Stimulated activated CD8-positive, alpha-beta memory T cell treated with anti-CD3 and anti-CD28 coated beads, Interleukin-2, amount 100 ng/mL, for 48 hours (primary cell): ENCODE measurements around the gene MAN2B2.

Experiments
- DNase-seq, 2 donors: peaks; one replicate each; pipeline ENCODE4 v3.0.0-alpha.2; 2020; ENCODE audit warnings: low read depth in 2 of 2

The MAN2B2 gene

DNA sequence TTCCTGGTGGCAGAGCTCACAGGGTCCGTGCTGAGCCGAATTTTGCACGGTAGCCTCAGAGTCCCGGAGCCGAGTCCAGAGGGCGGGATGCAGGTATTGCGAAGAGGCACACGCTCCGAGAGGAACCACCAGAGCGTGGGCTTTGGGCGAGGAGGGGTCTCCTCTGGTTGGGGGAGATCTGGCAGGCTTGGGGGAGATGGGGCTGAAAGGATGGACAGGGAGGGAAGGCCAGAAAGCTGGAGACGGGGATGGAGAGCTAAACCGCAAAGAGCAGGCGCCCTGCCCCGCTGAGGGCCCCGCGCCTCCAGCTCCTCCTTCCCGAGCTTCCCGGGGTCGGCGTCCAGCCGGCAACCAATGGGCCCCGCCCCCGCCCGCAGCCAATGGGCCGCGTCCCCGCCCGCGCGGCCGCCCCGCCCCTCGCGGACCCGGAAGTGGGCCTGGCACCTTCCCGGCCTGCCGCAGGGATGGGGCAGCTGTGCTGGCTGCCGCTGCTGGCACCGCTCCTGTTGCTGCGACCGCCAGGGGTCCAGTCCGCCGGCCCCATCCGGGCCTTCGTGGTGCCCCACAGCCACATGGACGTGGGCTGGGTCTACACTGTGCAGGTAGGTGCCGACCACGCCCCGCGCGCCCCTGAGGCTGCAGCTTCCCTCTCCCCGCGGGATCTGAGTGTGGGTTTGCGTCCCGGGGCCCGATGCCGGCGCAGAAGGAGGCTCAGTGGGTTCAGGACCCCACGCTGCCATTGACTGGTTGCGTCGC is at the start of gene MAN2B2:
TSS of gene MAN2B2 (plus strand) at position 443 of the 756 bp plus-strand sequence. CDS start at position 465, 22 bp downstream.
- DNase-seq: peak; percentile 82 to 86

DNA sequence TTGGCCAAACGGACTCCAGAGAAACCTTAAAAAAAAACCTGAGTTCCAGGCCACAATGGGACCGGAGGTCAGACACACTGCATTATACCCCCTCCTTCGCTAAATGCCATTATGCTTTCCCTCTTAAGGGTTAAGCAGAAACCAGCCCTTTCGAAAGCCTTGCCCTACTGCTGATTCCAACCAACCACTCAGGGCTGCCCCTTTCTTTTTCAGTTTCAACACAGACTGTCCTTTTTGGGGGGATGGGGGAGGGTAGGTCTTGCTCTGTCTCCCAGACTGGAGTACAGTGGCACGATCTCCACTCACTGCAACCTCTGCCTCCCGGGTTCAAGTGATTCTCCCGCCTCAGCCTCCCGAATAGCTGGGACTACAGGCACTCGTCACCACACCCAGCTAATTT is 49.5 kb upstream of the MAN2B2 start:
- DNase-seq: no peak

DNA sequence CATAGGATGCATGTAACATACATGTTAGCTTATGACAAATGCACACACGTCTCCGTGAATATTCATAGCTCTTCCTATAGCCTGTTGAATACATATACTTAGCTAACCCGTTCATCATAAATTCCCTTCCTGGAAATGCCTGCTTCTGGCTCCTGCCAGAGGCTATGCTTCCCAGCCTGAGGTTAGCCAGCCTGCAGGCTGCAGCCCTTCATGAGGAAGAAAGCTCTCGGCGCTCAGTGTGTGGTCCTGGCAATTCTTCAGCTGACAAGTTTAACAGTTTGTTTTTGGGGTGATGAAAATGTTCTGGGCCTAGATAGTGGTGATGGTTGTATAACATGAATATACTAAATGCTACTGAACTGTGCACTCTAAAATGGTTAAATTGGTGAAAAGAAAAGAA is 48.8 kb upstream of the MAN2B2 start:
- no peak for DNase-seq

DNA sequence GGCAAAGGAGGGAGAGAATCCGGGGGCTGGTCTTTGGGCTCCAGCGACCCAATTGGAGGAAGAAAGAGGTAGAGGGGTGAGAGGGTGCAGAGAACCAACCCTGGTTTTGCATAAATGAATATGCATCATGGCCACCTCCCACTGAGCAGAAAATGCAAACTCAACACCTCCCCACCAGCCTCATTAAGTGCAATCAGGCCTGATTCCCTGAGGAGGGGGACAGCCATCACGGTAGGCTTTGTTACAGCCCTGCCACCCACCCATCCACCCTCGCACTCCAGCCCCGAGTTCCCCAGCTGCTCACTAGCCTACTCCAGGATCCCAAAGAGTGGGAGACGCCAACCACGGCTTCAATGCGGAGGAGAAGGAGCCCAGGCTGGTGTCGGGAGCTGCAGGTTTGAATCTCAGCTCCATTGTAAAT is 48.3 kb upstream of the MAN2B2 start:
- no peak for DNase-seq

DNA sequence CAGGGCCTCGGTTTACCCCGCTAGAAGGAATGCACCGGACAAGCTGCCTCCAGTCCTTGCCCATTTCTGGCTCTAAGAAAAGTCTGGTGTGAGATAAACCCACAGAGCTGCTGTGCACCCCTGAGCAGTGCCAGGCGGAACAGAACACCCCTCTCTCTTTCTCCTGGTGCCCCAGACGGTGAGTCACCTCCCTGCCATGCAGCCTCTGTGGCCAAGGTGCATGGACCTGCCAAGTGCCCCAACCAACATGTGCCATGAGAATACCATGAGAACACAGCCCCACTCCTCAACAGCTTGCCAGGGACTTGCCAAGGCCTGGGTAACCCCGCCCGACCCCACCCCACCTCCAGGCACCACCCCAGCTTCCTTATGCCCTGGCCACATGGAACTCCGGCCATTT is 47.7 kb upstream of the MAN2B2 start:
- DNase-seq: no peak

DNA sequence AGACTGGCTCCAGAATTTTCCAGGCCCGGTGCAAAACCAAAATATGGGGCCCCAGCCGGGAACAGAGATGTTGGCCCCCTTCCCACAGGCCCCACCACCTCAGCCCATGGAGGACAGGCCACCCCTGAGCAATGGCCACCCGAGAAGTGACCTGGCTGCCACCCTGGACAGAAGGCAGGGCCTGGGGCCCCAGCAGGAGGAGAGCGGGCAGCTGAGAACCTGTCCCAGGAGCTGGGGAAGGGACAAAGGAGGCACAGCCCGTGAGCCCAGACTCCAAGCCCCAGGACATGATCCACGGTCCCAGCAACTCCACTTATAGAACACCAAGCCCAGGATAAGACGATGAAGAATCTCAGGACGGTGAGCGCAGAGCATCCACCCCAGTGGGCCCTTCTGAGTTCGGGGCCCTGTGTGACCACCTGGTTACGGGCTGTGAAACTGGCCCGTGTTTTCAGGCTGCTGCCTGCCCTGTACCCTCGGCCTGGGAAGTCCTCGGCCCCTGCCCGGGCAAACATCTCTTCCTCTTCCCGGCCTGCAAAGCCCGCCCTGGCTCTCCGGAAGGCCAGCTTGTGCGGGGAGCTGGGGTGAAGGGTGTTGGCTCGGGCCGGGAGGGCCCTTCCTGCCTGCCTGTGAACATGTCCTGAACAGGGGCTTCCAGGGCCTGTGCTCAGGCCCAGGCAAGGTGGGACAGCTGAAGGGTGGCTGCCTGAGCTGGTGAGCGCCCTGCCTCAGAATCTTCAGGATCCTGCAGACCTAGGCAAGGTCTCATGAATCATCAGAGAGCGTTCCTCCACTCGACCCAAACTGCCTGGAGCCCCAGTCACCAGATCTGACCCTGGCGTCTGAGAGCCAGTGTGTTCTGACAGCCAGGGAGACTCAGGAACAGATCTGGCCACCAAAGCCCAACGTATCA is 47.0 kb upstream of the MAN2B2 start:
- no peak for DNase-seq

DNA sequence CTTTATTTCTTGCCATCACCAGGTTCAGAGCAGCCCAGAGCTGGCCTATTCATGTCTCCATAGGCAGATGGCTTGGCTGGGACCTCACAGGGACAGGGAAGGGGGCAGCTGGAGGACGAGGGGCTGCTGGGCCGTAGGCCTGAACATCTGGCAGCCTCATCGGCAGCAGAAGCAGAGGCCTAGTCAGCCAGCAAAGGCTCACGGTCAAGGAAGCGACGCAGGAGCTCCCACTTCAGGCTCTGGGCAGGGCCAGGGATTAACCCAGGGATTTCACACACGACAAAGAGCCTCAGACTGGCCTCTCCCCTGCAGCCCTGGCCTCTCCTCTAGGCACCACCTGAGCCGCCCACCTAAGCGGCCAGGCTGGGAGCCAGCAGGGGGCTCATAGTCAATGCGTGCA is 46.0 kb upstream of the MAN2B2 start:
- DNase-seq: no peak

DNA sequence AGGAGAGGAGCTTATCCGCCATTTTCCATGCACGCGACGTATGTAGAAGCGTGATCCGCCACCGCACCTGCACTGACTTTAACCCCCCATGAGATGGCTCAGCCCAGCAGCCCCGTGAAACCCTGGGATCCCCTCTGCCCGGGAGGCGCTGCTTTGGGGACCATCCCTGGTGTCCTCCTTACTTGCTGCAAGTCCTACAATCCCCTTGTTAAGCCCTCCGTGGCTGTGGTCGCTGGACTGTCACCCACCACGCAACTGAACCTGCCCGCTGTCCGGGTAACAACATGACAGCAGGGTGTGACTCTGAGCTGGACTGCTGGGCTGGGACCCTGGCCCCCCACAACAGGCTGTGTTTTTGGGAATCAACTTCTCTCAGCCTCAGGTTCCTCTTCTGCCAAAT is 44.7 kb upstream of the MAN2B2 start:
- no peak for DNase-seq

DNA sequence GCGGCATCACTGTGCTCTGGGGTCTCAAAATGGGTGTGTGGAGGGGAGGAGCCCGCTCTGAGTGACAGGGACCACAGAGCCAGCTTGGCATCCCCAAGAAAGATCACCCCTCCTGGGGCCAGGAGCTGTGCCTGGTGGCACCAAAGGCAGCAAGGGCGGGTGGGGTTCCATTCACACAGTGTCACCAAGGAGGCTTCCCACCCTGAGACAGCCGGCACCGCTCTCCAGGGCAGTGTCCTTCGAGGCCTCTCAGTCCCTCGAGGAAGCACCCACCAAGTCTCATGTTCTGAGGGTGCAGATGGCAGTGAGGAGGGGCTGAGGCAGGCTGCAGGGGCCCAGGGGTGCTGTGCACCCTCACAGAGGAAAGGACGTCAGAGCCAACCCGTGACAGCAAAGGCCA is 44.0 kb upstream of the MAN2B2 start:
- no peak for DNase-seq

DNA sequence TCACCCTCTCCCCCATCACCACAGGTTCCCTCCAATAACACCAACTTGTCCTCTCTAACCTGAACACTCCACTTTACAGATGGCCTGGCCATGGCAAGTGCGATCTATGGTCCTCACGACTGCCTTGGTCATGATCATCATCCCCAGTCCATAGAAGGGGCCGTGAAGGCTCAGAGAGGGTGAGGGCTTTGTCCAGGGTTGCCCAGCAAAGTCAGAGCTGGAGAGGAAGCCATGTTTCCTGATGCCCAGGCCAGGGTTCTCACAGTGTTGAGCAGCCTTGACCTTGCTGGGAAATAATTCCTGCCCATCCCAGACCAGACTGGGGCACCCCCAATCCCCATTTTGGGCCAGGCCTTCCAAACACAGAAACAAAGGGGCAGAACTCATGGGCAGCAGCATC is 42.9 kb upstream of the MAN2B2 start:
- DNase-seq: no peak

DNA sequence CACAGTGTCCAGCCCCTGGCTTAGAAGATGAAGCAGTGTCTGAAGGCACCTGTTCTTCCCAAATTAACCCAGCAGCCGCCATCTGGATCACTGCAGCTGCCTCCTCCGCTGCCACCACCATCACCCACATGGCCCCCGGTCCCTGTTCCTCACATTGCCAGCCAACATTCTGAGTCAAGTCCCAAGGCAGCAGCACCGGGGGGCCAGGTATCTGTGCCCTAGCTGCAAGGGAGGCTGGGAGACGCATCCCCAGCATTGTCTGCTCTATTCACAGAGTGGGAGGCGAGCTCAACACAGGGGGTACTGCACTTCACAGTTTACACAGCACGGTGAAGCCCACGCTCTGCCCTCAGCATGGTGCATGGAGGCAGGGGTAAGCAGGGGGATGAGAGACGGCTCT is 42.3 kb upstream of the MAN2B2 start:
- no peak for DNase-seq

DNA sequence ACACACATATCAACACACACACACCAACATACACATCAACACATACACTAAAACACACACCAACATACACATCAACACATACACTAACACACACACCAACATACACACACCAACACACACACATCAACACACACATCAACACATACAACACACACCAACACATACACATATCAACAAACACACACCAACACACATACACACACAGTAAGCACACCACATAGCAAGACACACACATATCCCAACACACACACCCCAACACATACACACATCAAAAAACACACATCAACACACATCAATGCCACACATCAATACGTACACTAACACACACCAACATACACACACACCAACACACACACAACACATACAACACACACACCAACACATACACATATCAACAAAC is 40.9 kb upstream of the MAN2B2 start:
- no peak for DNase-seq

DNA sequence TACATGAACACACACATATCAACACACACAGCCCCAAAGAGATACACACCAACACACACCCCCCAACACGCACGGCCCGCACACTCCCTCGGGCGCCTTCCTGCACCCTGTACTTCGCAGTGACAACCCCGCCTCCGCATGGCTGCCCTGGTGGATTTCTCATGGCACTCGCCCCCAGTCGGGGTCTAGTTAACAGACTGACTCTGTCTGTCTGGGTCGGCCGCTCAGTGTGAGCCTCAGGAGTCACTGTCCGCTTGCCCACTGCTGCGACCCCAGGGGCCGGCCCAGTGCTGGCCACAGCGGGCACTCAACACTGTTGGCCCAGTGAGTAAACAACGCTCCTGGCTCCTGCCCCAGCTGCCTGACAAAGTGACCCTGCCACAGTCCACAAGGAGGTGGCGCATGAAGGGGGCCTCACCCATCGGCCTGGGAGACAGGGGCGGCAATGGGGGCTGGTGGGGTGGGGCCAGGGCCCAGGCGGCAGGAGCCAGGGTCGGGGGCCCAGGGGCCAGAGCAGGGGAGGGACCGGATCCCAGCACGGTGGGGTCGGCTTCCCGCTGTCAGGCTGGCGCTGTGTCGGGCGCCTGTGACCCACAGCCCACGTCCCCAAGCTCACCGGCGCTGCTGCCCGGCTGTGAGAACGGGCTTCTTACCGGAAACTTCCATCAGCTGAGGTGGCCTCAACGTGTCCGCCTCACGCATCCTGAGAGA is 40.2 kb upstream of the MAN2B2 start:
- no peak for DNase-seq

DNA sequence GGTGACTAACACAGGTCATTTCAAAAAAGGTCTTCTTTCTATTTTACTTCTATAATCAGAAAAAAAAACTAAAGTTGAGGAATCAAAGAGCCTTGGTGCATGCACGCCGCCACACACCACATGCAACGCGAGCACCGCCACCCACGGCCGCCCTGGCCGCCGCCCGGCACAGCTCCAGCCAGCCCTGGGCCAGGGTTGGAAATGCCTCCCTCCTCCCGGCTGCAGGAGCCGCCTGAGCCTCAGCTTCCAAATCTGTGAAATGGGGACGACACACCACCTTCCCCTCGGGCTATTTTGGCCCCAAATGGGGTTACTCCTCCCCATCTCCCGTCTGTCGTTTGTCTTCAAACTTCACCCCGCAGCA is 39.7 kb upstream of the MAN2B2 start:
- DNase-seq: no peak

DNA sequence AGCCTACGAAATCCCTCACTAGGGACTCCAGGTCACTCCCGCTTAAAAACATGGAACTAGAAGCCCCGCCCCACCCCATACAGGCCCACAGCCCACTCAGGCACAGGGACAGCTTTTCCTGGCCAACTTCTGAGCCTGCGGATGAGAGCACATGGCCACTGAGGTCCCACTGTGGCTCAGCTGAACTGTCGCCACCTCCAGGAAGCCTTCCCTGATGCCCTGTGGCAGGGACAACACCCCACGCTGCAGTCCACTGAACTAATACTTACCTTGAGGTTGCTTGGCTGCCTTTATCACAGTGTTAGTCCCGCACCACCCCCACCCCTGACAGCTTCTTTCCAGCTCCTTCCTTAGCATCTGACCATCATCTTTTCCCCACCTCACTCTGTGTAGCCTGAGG is 39.3 kb upstream of the MAN2B2 start:
- no peak for DNase-seq

DNA sequence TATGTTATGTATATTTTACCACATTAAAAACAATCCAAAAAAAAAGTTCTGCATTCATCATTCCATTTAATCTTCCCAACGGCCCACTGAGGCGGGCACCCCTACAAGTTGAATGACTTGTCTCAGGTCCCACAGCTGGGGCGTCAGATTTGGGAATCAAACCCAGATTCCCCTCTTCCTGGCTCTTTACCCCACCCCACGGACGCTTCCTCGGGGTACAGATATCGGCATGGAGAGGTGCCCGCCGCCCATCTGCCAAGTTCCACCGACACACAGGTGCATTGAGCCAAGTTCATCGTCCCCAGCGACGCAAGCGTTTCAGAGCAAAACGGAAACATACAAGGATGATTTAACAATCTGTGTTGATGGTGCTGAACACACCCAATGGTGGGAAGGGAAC is 36.9 kb upstream of the MAN2B2 start:
- DNase-seq: no peak

DNA sequence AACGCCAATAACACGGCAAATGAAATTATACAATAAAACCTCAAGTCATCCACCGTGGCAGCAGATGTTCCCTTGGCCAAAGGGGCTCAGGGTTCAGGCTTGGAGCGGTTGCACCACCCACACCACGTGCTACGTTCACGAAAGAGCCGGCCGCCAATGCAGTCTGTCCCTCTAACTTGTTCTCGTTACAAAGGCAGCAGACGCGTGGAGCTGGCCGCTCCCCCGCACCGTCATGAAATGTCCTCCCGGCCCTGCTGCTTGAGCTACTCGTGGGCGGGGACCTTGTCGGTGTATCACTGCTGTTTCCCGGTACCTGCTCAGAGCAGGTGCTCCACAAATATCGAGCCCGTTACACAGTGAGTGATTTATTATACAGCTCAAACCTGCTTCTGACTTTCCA is 36.4 kb upstream of the MAN2B2 start:
- DNase-seq: no peak

DNA sequence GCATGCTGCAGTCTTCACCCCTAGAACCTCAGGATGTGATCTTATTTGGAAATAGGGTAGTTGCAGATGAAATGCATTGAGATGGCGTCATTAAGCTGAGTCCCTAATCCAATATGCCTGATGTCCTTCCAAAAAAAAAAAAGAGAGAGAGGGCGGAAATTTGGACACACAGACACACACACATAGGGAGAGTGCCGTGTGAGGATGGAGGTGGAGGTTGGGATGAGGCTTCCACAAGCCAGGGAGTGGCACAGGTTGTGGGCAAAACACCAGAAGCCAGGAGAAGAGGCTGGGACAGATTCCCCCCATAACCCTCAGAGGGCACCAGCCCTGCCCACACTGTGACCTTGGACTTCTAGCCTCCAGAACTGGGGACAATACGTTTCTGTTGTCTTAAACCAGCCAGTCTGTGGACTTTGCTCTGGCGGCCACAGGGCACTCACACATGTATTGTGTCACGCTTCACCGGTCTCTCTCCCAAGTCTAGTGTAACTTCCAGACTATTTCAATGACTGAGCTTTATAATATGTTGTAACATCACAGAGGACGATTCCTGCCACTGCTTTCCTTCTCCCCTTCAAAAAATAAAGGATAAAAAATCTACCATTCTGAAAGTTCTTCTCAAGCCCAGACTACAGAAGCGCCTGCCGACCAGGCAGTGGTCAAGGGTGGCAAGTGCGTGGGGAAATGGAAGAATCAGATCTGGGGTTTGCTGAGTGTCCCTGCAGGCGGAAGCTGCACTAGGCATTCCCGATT is 35.8 kb upstream of the MAN2B2 start:
- no peak for DNase-seq

DNA sequence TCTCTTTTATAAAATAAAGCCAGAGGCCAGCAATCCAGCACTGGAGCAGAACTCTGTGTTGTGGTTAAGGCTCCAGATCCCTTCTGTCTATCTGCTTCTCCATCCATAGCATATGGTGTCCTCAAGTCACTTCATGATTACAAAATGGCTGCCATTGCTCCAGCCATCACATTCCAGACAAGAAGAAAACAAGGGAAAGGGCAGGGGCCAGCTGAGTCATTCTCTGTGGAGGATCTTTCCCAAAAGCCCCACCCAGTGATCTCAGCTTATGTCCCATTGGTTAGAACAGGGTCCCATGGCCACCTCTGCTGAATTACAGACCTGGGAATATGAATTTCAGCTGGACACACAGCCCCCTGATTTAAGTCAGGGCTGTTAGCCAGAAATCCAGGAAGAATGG is 34.1 kb upstream of the MAN2B2 start:
- no peak for DNase-seq

DNA sequence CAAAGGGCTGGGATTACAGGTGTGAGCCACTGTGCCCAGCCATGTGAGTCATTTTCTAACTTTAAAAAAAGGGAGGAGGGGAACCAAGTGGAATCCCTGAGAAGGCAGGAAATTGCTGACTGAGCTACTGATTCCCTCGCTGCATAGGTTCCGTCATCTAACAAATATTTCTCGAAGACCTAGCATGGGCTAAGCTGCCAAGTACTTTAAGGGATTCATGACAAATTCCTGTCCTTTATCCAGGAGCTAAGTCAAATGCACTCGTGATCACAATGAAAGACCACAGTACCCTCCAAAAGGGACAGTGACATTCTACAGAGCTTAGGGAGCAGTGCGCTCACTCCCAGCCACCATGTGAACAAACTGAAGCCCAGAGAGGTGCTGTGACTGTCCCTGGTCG is 33.2 kb upstream of the MAN2B2 start:
- no peak for DNase-seq

DNA sequence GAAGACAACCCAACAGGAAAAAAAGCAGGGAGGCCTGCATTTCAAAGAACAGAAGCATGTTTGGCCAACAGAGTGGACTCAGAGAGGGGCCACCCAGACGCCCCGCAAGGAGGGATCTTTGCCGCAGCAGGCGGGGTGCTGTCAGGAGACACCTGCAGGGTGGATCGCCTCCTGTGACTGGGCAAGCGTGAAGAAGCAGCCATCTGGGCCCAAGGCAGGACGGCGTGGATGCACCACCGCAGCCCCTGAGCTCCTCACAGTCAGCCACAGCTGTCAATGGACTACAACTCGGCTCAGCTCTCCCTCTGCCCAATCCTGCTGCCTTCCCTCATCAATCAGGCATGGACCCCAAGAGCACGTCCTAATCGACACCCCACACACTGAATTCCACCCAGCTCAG is 32.0 kb upstream of the MAN2B2 start:
- no peak for DNase-seq

DNA sequence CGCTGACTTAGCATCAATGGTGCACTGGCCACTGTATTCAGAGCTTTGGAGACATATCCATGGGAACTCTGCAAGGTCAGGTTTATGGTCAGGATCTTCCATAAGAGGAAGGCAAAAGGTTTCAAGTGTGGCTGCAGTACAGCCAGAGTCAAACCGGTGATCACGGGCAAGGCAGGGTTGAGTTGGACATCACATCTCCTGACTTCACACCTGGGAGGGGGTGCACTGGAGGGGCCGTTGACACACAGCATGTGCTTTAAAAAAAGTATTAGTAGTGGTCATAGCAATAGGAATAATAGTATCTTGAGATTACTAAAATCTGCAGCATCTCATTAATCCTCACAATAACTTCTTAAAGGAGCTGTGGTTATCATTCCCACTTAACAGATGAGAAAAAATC is 28.9 kb upstream of the MAN2B2 start:
- no peak for DNase-seq
